ENCODE measurements around the gene XRCC2.

Gene XRCC2

DNA sequence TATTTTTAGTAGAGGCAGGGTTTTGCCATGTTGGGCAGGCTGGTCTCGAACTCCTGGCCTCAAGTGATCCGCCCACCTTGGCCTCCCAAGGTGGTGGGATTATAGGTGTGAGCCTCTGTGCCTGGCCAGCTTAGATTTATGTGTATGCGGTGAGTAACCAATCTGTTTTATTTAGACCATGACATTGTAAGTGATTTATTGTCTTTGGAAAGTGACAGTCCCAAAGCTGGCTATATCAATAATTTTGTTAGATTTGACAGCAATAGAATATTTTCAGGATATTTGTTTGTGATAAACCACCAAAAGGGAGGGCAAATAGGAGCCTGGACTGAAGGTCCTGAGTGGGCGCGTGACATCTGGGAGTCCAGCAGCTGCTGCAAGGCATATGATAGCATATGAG is 75.7 kb downstream of the XRCC2 start:
- no peak overlapping the region for H3K27ac ChIP-seq (replicated peaks)
- no peak for DNase-seq (ENCODE audit: low read depth in 1 of 2, low spot score in 1 of 2)
- no peaks in the 10 kb centered on the region for H3K27me3 ChIP-seq (ENCODE audit: insufficient read depth, poor library complexity, severe bottlenecking)
- TF ChIP-seq, protein P1, sequence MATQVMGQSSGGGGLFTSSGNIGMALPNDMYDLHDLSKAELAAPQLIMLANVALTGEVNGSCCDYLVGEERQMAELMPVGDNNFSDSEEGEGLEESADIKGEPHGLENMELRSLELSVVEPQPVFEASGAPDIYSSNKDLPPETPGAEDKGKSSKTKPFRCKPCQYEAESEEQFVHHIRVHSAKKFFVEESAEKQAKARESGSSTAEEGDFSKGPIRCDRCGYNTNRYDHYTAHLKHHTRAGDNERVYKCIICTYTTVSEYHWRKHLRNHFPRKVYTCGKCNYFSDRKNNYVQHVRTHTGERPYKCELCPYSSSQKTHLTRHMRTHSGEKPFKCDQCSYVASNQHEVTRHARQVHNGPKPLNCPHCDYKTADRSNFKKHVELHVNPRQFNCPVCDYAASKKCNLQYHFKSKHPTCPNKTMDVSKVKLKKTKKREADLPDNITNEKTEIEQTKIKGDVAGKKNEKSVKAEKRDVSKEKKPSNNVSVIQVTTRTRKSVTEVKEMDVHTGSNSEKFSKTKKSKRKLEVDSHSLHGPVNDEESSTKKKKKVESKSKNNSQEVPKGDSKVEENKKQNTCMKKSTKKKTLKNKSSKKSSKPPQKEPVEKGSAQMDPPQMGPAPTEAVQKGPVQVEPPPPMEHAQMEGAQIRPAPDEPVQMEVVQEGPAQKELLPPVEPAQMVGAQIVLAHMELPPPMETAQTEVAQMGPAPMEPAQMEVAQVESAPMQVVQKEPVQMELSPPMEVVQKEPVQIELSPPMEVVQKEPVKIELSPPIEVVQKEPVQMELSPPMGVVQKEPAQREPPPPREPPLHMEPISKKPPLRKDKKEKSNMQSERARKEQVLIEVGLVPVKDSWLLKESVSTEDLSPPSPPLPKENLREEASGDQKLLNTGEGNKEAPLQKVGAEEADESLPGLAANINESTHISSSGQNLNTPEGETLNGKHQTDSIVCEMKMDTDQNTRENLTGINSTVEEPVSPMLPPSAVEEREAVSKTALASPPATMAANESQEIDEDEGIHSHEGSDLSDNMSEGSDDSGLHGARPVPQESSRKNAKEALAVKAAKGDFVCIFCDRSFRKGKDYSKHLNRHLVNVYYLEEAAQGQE (IDR thresholded peaks at IDR 0.05; ENCODE audit: insufficient replicate concordance, low read depth), result no peak
- TF ChIP-seq GABPA (IDR thresholded peaks at IDR 0.05; ENCODE audit: low read depth) (no peak), SPI1 (IDR thresholded peaks at IDR 0.05; ENCODE audit: borderline replicate concordance, low read depth) (no peak), POLR2AphosphoS5 (IDR thresholded peaks at IDR 0.05; ENCODE audit: low read depth) (no peak)
- TF ChIP-seq, protein P2, sequence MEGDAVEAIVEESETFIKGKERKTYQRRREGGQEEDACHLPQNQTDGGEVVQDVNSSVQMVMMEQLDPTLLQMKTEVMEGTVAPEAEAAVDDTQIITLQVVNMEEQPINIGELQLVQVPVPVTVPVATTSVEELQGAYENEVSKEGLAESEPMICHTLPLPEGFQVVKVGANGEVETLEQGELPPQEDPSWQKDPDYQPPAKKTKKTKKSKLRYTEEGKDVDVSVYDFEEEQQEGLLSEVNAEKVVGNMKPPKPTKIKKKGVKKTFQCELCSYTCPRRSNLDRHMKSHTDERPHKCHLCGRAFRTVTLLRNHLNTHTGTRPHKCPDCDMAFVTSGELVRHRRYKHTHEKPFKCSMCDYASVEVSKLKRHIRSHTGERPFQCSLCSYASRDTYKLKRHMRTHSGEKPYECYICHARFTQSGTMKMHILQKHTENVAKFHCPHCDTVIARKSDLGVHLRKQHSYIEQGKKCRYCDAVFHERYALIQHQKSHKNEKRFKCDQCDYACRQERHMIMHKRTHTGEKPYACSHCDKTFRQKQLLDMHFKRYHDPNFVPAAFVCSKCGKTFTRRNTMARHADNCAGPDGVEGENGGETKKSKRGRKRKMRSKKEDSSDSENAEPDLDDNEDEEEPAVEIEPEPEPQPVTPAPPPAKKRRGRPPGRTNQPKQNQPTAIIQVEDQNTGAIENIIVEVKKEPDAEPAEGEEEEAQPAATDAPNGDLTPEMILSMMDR (IDR thresholded peaks at IDR 0.05; ENCODE audit: insufficient read depth, low read length), result no peak
- no peak overlapping the region for H3K4me3 ChIP-seq (replicated peaks; ENCODE audit: insufficient read depth, low read length)

DNA sequence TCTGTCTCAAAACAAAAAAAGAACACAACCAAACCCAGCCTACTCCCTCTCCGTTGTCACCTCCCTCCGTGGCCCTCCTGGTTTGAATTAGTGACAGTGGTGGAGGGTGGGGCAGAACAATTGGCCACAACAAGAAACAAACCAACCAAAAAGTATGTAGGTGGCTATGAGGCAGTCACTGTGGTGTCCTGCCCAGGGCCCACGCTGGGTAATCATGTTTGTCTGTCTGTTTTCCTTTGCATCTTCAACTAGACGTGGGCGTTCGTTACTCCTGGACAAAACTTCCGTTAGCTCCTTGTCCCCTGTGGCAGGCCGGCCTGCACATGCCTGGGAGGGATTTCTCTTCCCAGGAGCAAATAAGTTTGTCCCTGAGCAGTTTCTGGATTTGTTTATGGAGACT is 78.4 kb downstream of the XRCC2 start:
- DNase-seq (ENCODE audit: low read depth in 1 of 2, low spot score in 1 of 2), result no peak
- TF ChIP-seq POLR2AphosphoS5 (IDR thresholded peaks at IDR 0.05; ENCODE audit: low read depth) (no peak), GABPA (IDR thresholded peaks at IDR 0.05; ENCODE audit: low read depth) (no peak), SPI1 (IDR thresholded peaks at IDR 0.05; ENCODE audit: borderline replicate concordance, low read depth) (no peak)
- TF ChIP-seq, protein P1 (IDR thresholded peaks at IDR 0.05; ENCODE audit: insufficient replicate concordance, low read depth), result no peak
- TF ChIP-seq, protein P2 (IDR thresholded peaks at IDR 0.05; ENCODE audit: insufficient read depth, low read length), result no peak
- Histone ChIP-seq H3K4me3 (replicated peaks; ENCODE audit: insufficient read depth, low read length) (no peak overlapping the region), H3K27ac (replicated peaks) (no peak overlapping the region), H3K27me3 (ENCODE audit: insufficient read depth, poor library complexity, severe bottlenecking) (no peaks in the 10 kb centered on the region)

DNA sequence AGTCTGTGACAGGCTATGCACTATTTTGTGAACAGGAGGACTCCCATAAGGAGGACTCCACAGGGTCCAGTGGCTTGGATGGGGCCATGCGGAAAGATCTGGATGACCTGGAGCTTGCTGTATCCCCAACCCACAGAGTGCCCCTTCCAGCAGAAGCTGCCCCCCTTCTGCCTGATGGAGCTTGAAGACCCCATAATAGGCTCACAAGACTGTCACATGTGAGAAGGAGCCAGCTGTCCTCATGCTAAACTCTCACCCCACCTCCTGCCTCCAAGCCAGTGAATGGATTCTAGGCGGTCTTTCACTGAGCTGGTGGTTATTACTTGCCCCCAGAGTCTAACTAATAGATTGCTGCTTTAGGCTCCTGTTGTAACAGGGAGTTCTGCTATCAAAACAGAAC is 79.1 kb downstream of the XRCC2 start:
- DNase-seq (ENCODE audit: low read depth in 1 of 2, low spot score in 1 of 2), result no peak
- no peaks in the 10 kb centered on the region for H3K27me3 ChIP-seq (ENCODE audit: insufficient read depth, poor library complexity, severe bottlenecking)
- TF ChIP-seq, protein P1 (IDR thresholded peaks at IDR 0.05; ENCODE audit: insufficient replicate concordance, low read depth), result no peak
- no peak overlapping the region for H3K4me3 ChIP-seq (replicated peaks; ENCODE audit: insufficient read depth, low read length)
- no peak overlapping the region for H3K27ac ChIP-seq (replicated peaks)

All from HL-60 (cell line).